ENCODE data around the gene SGK1.
"Not testable (repeated sequence)": the region's sequence is repeated elsewhere in the genome, so short reads cannot be mapped to it uniquely, and the experiment has no call there.

Gene SGK1

DNA sequence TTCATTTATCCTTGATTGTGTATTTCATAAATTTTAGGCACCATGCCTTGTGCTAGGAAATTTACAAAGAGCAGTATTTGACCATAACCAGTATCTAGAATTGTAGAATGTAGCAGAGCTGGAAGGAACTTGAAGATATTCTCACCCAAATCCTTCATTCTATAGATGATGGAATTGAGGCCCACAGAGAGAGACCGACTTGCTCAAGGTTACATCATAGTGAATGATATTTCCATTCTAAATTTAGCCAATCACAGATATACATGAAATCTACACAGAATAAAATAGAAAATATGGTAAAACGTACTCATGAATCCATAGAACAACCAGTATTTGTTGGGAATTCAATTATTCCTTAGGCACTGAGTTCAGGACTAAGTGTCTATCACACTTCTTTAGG, 10.9 kb upstream of the SGK1 start:
- Histone ChIP-seq H3K27me3 (replicated peaks; ENCODE audit: control insufficient read depth, insufficient read depth, low read length, poor library complexity, severe bottlenecking) (no peaks in the 10 kb centered on the region), H3K4me1 (ENCODE audit: control insufficient read depth, insufficient read depth, low read length, poor library complexity, severe bottlenecking) (no peaks in the 10 kb centered on the region), H3K9me3 (ENCODE audit: control insufficient read depth, low read length) (peaks cover 4% of the 10 kb centered on the region), H3K4me3 (ENCODE audit: insufficient read depth, low read depth, low read length, poor library complexity, severe bottlenecking) (no peak overlapping the region), H3K36me3 (ENCODE audit: control insufficient read depth, insufficient read depth, low read length) (no peaks in the 10 kb centered on the region), H3K27ac (ENCODE audit: insufficient read depth, low read length, poor library complexity, severe bottlenecking) (no peak overlapping the region)
- no peak for DNase-seq

DNA sequence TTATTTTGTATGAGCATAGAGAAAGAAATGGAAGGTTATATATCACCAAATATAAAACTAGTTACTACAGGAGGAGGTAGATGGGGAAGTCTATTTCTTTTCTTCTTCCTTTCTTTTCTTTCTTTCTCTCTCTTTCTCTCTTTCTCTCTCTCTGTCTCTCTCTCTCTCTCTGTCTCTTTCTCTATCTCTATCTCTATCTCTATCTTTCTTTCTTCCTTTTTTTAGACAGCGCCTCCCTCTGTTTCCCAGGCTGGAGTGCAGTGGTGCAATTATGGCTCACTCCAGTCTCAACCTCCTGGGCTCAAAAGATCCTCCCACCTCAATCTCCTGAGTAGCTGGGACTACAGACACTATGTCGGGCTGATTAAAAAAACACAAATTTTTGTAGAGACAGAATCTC, 10.2 kb upstream of the SGK1 start:
- Histone ChIP-seq H3K27me3 (replicated peaks; ENCODE audit: control insufficient read depth, insufficient read depth, low read length, poor library complexity, severe bottlenecking) (no peaks in the 10 kb centered on the region), H3K36me3 (ENCODE audit: control insufficient read depth, insufficient read depth, low read length) (no peaks in the 10 kb centered on the region), H3K27ac (ENCODE audit: insufficient read depth, low read length, poor library complexity, severe bottlenecking) (no peak overlapping the region), H3K9me3 (ENCODE audit: control insufficient read depth, low read length) (peaks cover 4% of the 10 kb centered on the region), H3K4me3 (ENCODE audit: insufficient read depth, low read depth, low read length, poor library complexity, severe bottlenecking) (no peak overlapping the region), H3K4me1 (ENCODE audit: control insufficient read depth, insufficient read depth, low read length, poor library complexity, severe bottlenecking) (no peaks in the 10 kb centered on the region)
- DNase-seq, result no peak

GRCh38 chr6:134326192-134326591, 8.3 kb upstream of the SGK1 start:
- not testable (repeated sequence) for H3K4me3 ChIP-seq (ENCODE audit: insufficient read depth, low read depth, low read length, poor library complexity, severe bottlenecking); H3K9me3 ChIP-seq (ENCODE audit: control insufficient read depth, low read length); H3K27me3 ChIP-seq (replicated peaks; ENCODE audit: control insufficient read depth, insufficient read depth, low read length, poor library complexity, severe bottlenecking); DNase-seq; H3K36me3 ChIP-seq (ENCODE audit: control insufficient read depth, insufficient read depth, low read length); H3K27ac ChIP-seq (ENCODE audit: insufficient read depth, low read length, poor library complexity, severe bottlenecking); H3K4me1 ChIP-seq (ENCODE audit: control insufficient read depth, insufficient read depth, low read length, poor library complexity, severe bottlenecking)

- no peak overlapping the region for H3K4me3 ChIP-seq (ENCODE audit: insufficient read depth, low read depth, low read length, poor library complexity, severe bottlenecking)
- DNase-seq, result no peak
- H3K27me3 ChIP-seq (replicated peaks; ENCODE audit: control insufficient read depth, insufficient read depth, low read length, poor library complexity, severe bottlenecking), result no peaks in the 10 kb centered on the region
- peaks cover 4% of the 10 kb centered on the region for H3K9me3 ChIP-seq (ENCODE audit: control insufficient read depth, low read length)
- no peak overlapping the region for H3K27ac ChIP-seq (ENCODE audit: insufficient read depth, low read length, poor library complexity, severe bottlenecking)
- no peaks in the 10 kb centered on the region for H3K36me3 ChIP-seq (ENCODE audit: control insufficient read depth, insufficient read depth, low read length)
- no peaks in the 10 kb centered on the region for H3K4me1 ChIP-seq (ENCODE audit: control insufficient read depth, insufficient read depth, low read length, poor library complexity, severe bottlenecking)
These were observed 6.9 kb upstream of the SGK1 start for GRCh38 chr6:134324766-134325165.

DNA sequence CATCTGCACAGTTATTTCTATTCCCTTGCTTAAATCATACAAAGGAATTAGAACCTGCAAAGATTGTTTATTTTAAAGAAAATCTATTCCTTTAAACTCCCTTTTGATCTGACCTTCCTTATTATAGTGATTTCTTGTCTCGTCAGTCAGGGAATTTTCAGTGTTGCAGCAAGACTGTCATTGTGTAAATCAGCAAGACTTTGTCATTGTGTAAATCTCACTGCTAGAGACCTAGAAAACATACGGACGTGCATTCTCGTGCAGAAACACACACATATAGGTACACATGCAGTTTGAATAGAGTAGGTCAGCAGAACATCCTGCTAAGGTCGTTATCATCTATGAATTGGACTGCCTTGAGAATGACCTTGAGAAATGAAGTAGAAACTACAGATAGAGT, 6.2 kb upstream of the SGK1 start:
- no peak for DNase-seq
- Histone ChIP-seq H3K4me1 (ENCODE audit: control insufficient read depth, insufficient read depth, low read length, poor library complexity, severe bottlenecking) (no peaks in the 10 kb centered on the region), H3K9me3 (ENCODE audit: control insufficient read depth, low read length) (peaks cover 4% of the 10 kb centered on the region), H3K4me3 (ENCODE audit: insufficient read depth, low read depth, low read length, poor library complexity, severe bottlenecking) (no peak overlapping the region), H3K27ac (ENCODE audit: insufficient read depth, low read length, poor library complexity, severe bottlenecking) (no peak overlapping the region), H3K27me3 (replicated peaks; ENCODE audit: control insufficient read depth, insufficient read depth, low read length, poor library complexity, severe bottlenecking) (no peaks in the 10 kb centered on the region), H3K36me3 (ENCODE audit: control insufficient read depth, insufficient read depth, low read length) (no peaks in the 10 kb centered on the region)

- Histone ChIP-seq H3K36me3 (ENCODE audit: control insufficient read depth, insufficient read depth, low read length) (no peaks in the 10 kb centered on the region), H3K4me1 (ENCODE audit: control insufficient read depth, insufficient read depth, low read length, poor library complexity, severe bottlenecking) (no peaks in the 10 kb centered on the region), H3K4me3 (ENCODE audit: insufficient read depth, low read depth, low read length, poor library complexity, severe bottlenecking) (no peak overlapping the region), H3K27me3 (replicated peaks; ENCODE audit: control insufficient read depth, insufficient read depth, low read length, poor library complexity, severe bottlenecking) (no peaks in the 10 kb centered on the region), H3K9me3 (ENCODE audit: control insufficient read depth, low read length) (peaks cover 4% of the 10 kb centered on the region), H3K27ac (ENCODE audit: insufficient read depth, low read length, poor library complexity, severe bottlenecking) (no peak overlapping the region)
- no peak for DNase-seq
These were observed 5.8 kb upstream of the SGK1 start for GRCh38 chr6:134323698-134324097.

DNA sequence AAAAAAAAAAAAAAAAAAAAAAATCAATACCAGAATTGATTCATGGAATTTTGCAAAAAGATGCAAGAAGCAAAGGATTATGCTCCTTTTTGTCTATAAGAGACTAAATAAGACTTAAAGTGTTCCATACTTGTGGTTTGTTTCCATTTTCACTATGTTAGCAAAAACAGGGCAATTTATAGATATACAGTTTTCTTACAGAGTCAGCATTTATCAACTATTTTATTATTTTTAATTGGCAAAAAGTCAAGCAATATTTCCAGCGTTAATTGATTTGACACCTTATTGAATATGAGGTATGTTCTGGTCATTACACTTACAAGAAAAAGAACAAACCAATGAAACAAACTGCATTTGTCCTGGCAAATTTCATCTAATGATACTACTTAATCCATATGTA, 5.4 kb upstream of the SGK1 start:
- no peak overlapping the region for H3K27ac ChIP-seq (ENCODE audit: insufficient read depth, low read length, poor library complexity, severe bottlenecking)
- no peaks in the 10 kb centered on the region for H3K27me3 ChIP-seq (replicated peaks; ENCODE audit: control insufficient read depth, insufficient read depth, low read length, poor library complexity, severe bottlenecking)
- no peak for DNase-seq

GRCh38 chr6:134322216-134322615, 4.3 kb upstream of the SGK1 start:
- no peaks in the 10 kb centered on the region for H3K27me3 ChIP-seq (replicated peaks; ENCODE audit: control insufficient read depth, insufficient read depth, low read length, poor library complexity, severe bottlenecking)
- H3K4me1 ChIP-seq (ENCODE audit: control insufficient read depth, insufficient read depth, low read length, poor library complexity, severe bottlenecking), result no peaks in the 10 kb centered on the region
- H3K9me3 ChIP-seq (ENCODE audit: control insufficient read depth, low read length), result peaks cover 4% of the 10 kb centered on the region
- no peaks in the 10 kb centered on the region for H3K36me3 ChIP-seq (ENCODE audit: control insufficient read depth, insufficient read depth, low read length)
- no peak overlapping the region for H3K27ac ChIP-seq (ENCODE audit: insufficient read depth, low read length, poor library complexity, severe bottlenecking)
- no peak overlapping the region for H3K4me3 ChIP-seq (ENCODE audit: insufficient read depth, low read depth, low read length, poor library complexity, severe bottlenecking)
- DNase-seq, result no peak

More for the DNA sequence above, 5.4 kb upstream of the SGK1 start:
- H3K9me3 ChIP-seq (ENCODE audit: control insufficient read depth, low read length), result peaks cover 4% of the 10 kb centered on the region
- no peak overlapping the region for H3K4me3 ChIP-seq (ENCODE audit: insufficient read depth, low read depth, low read length, poor library complexity, severe bottlenecking)
- H3K4me1 ChIP-seq (ENCODE audit: control insufficient read depth, insufficient read depth, low read length, poor library complexity, severe bottlenecking), result no peaks in the 10 kb centered on the region
- H3K36me3 ChIP-seq (ENCODE audit: control insufficient read depth, insufficient read depth, low read length), result no peaks in the 10 kb centered on the region

DNA sequence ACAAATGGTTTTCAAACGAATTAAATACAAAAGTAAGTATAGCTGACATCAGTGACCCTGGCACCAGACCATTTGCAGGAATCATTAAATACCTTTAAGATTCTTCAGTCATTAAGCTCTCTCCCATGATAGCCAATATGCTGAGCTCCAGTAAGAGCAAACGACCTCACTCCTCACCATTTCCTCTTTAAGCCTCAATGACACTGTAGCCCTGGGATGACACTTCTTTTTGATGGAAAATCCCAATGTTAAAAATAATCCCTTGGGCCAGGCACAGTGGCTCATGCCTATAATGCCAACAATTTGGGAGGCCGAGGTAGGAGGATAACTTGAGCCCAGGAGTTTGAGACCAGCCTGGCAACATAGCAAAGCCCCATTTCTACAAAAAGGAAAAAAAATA, 3.3 kb upstream of the SGK1 start:
- Histone ChIP-seq H3K27ac (ENCODE audit: insufficient read depth, low read length, poor library complexity, severe bottlenecking) (no peak overlapping the region), H3K9me3 (ENCODE audit: control insufficient read depth, low read length) (peaks cover 4% of the 10 kb centered on the region), H3K4me3 (ENCODE audit: insufficient read depth, low read depth, low read length, poor library complexity, severe bottlenecking) (no peak overlapping the region), H3K27me3 (replicated peaks; ENCODE audit: control insufficient read depth, insufficient read depth, low read length, poor library complexity, severe bottlenecking) (no peaks in the 10 kb centered on the region), H3K36me3 (ENCODE audit: control insufficient read depth, insufficient read depth, low read length) (no peaks in the 10 kb centered on the region), H3K4me1 (ENCODE audit: control insufficient read depth, insufficient read depth, low read length, poor library complexity, severe bottlenecking) (no peaks in the 10 kb centered on the region)
- no peak for DNase-seq

DNA sequence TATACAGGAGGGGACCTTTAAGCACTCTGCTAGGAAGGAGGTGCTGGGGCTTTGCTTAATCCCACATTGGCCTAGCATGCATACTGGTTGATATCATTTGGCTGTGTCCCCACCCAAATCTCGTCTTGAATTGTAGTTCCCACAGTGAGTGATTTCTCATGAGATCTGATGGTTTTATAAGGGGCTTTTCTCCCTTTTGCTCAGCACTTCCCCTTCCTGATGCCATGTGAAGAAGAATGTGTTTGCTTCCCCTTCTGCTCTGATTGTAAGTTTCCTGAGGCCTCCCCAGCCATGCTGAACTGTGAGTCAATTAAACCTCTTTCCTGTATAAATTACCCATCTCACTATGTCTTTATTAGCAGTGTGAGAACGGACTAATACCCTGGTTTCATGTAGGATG, 1.8 kb upstream of the SGK1 start:
- not testable (repeated sequence) for H3K27me3 ChIP-seq (replicated peaks; ENCODE audit: control insufficient read depth, insufficient read depth, low read length, poor library complexity, severe bottlenecking); DNase-seq; H3K4me1 ChIP-seq (ENCODE audit: control insufficient read depth, insufficient read depth, low read length, poor library complexity, severe bottlenecking); H3K4me3 ChIP-seq (ENCODE audit: insufficient read depth, low read depth, low read length, poor library complexity, severe bottlenecking); H3K27ac ChIP-seq (ENCODE audit: insufficient read depth, low read length, poor library complexity, severe bottlenecking); H3K9me3 ChIP-seq (ENCODE audit: control insufficient read depth, low read length); H3K36me3 ChIP-seq (ENCODE audit: control insufficient read depth, insufficient read depth, low read length)

- Histone ChIP-seq H3K9me3 (ENCODE audit: control insufficient read depth, low read length) (no peaks in the 10 kb centered on the region), H3K27me3 (replicated peaks; ENCODE audit: control insufficient read depth, insufficient read depth, low read length, poor library complexity, severe bottlenecking) (no peaks in the 10 kb centered on the region), H3K36me3 (ENCODE audit: control insufficient read depth, insufficient read depth, low read length) (no peaks in the 10 kb centered on the region), H3K27ac (ENCODE audit: insufficient read depth, low read length, poor library complexity, severe bottlenecking) (no peak overlapping the region), H3K4me3 (ENCODE audit: insufficient read depth, low read depth, low read length, poor library complexity, severe bottlenecking) (no peak overlapping the region), H3K4me1 (ENCODE audit: control insufficient read depth, insufficient read depth, low read length, poor library complexity, severe bottlenecking) (no peaks in the 10 kb centered on the region)
- DNase-seq, result no peak
These were observed 1.0 kb upstream of the SGK1 start for GRCh38 chr6:134318974-134319281.

Measured in effector memory CD4-positive, alpha-beta T cell (primary cell).